22Rv1 (cell line): ENCODE data around the gene TBC1D2.
A peak's percentile ranks its signal among the peaks of the same experiment; 100 is the strongest.
"Not testable (repeated sequence)": the region's sequence is repeated elsewhere in the genome, so short reads cannot be mapped to it uniquely, and the experiment has no call there.

ENCODE experiments used
- H3K27ac ChIP-seq: fragments of 450-650 bp; 2 replicates; pipeline ENCODE4 v1.5.1; 2017
- CTCF ChIP-seq: fragments of 450-650 bp; IDR thresholded peaks from 2 replicates; pipeline ENCODE4 v1.5.1; 2017; ENCODE audit warnings: mild to moderate bottlenecking
- ZFX ChIP-seq: fragments of 450-650 bp; IDR thresholded peaks from 2 replicates; pipeline ENCODE4 v1.6.1; 2017; ENCODE audit warnings: antibody characterized with exemption, borderline replicate concordance

The TBC1D2 gene

GRCh38 chr9:98175028-98175569 is 80.3 kb downstream of the TBC1D2 start:
- no peak overlapping the region for H3K27ac ChIP-seq
- no peak for TF ChIP-seq CTCF
- TF ChIP-seq ZFX = no peak

- H3K27ac ChIP-seq = not testable (repeated sequence)
These were observed 80.9 kb downstream of the TBC1D2 start for GRCh38 chr9:98174502-98174918.

GRCh38 chr9:98173181-98173580 is 82.3 kb downstream of the TBC1D2 start:
- H3K27ac ChIP-seq = peak overlapping the region; percentile 75
- TF ChIP-seq ZFX (no peak), CTCF (no peak)

- TF ChIP-seq CTCF (no peak), ZFX (no peak)
- peak overlapping the region; percentile 75 for H3K27ac ChIP-seq
These were observed 82.8 kb downstream of the TBC1D2 start for GRCh38 chr9:98172604-98173003.

GRCh38 chr9:98171176-98171925 is 84.1 kb downstream of the TBC1D2 start:
- TF ChIP-seq ZFX = no peak
- TF ChIP-seq CTCF = no peak
- no peak overlapping the region for H3K27ac ChIP-seq

GRCh38 chr9:98168941-98169488 is 86.4 kb downstream of the TBC1D2 start:
- H3K27ac ChIP-seq = no peak overlapping the region
- TF ChIP-seq ZFX = no peak
- no peak for TF ChIP-seq CTCF

GRCh38 chr9:98168153-98168780 is 87.2 kb downstream of the TBC1D2 start:
- TF ChIP-seq ZFX (no peak), CTCF (no peak)
- no peak overlapping the region for H3K27ac ChIP-seq
